HG03469 (cell line): ENCODE data around the gene RHBDF2.
"Not testable (repeated sequence)": the region's sequence is repeated elsewhere in the genome, so short reads cannot be mapped to it uniquely, and the experiment has no call there.

Experiments
- ATAC-seq: cut with Tn5 transposase; IDR thresholded peaks from one replicate; pipeline ENCODE4 v1.9.1; 2021; ENCODE audit warnings: mild to moderate bottlenecking, moderate library complexity, moderate number of reproducible peaks; ENCODE audit not compliant: unreplicated experiment

RHBDF2 gene

GRCh38 chr17:76527430-76528111 is 26.3 kb upstream of the RHBDF2 start:
- no peak for ATAC-seq

- ATAC-seq: not testable (repeated sequence)
Observed at GRCh38 chr17:76527016-76527415, 25.8 kb upstream of the RHBDF2 start.

GRCh38 chr17:76525513-76525833 is 24.2 kb upstream of the RHBDF2 start:
- ATAC-seq: not testable (repeated sequence)

- ATAC-seq: no peak
Observed at GRCh38 chr17:76524598-76525512, 23.6 kb upstream of the RHBDF2 start.

- ATAC-seq: no peak
Observed at GRCh38 chr17:76523084-76524037, 22.1 kb upstream of the RHBDF2 start.

GRCh38 chr17:76521683-76522082 is 20.5 kb upstream of the RHBDF2 start:
- ATAC-seq: not testable (repeated sequence)

DNA sequence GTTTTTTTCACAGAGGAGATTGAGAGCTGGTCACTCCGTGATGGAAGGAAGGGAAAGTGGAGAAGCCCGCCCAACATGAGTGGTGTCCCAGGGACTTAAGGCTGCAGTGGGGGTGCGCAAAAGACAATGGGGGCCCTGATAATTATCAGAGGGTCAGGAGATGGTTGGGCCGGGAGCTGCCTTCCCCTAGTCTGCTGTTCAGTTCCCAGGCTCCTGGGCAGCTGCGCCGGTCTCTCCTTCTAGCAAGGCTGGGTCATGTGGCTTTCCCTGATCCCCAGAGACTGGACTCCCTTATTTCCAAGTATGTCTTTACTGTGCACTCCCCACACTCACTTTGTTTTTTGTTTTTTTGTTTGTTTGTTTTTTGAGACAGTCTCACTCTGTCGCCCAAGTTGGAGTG is 20.0 kb upstream of the RHBDF2 start:
- no peak for ATAC-seq

- no peak for ATAC-seq
Observed at GRCh38 chr17:76519048-76519966, 18.1 kb upstream of the RHBDF2 start.

- no peak for ATAC-seq
Observed at GRCh38 chr17:76517638-76518038, 16.4 kb upstream of the RHBDF2 start.

GRCh38 chr17:76515274-76515949 is 14.2 kb upstream of the RHBDF2 start:
- ATAC-seq: no peak

GRCh38 chr17:76514355-76514754 is 13.1 kb upstream of the RHBDF2 start:
- not testable (repeated sequence) for ATAC-seq

- ATAC-seq: no peak
Observed at GRCh38 chr17:76513306-76513692, 12.1 kb upstream of the RHBDF2 start.

DNA sequence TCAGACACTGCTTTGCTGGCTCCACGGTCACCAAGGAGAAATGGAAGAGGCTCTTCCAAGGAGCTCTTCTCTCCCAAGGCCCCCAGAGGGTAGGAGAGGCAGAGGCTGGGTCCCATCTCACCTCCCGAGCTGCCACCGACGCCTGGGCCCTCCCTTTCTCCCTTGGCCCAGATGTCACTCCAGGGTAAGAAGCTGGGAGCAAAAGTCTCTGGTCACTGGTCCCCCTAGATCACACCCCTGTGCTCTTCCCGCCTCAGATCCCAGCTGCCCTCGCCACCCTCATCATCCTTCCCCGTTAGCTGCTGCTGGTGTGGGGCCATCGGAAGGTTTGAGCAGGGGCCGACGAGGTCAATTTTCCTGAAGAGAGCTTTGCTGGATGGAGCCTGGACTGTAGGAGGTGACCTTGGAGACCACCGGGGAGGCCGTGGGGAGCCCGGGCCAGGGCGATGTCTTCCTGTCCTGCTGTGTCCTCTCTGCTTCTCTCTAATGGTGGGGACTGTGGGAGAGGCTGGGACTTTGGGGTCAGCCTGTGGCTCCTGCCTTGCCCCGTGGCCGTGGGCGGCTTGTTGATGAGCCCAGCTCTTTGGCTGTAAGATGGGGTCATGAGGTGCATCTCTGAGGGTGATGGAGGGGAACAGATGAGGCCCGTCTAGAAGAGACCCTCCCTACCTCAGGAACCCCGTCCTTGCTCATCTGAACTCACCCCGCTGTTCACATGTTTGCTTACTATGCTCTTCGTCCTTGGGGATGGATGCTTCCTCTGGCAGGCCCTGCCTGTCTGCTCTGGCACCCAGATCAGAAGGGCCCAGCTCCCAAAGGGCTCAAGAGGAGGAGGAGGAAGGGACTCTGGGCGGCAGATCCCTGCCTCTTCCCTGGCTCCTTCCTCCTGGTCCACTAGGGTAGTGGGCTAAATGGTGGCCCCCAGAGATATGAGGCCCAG is 11.4 kb upstream of the RHBDF2 start:
- no peak for ATAC-seq

GRCh38 chr17:76511668-76512365 is 10.6 kb upstream of the RHBDF2 start:
- ATAC-seq: no peak

- ATAC-seq: no peak
Observed at GRCh38 chr17:76510831-76511244, 9.6 kb upstream of the RHBDF2 start.

DNA sequence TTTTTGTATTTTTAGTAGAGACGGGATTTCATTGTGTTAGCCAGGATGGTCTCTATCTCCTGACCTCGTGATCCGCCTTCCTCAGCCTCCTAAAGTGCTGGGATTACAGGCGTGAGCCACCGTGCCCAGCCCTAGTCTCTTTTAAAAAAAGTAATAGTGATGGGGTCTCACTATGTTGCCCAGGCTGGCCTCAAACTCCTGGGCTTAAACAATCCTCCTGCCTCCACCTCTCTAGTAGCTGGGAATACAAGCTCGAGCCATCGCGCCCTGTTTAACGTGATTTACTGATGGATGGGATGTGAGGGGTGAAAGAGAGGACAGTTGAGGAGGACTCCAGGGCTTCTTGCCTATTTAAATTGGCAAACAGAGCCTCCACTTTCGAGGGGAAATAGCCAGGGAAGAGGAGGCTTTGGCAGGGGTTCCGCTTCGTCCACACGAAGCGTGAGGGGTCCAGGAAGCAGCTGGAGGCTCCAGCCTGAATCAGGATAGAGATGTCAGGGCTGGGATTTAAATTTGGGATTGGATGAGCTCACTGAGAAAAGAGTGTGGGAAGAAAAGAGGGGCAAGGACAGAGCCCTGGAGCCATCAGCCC is 7.3 kb upstream of the RHBDF2 start:
- ATAC-seq: not testable (repeated sequence)
